A549 treated with Mapracorat at 1 μM for 4 hours (cell line): ENCODE data around the gene XPO5. TPM values are rescaled to one million over a fixed set of nuclear protein-coding genes. Genes with fewer than 3 reads are reported as not detected.

Experiments
- total RNA-seq: library from RNA; stranded (reverse); fragments of 200-300 nt; extraction: Qiagen RNA extraction; gene quantifications from 5 replicates; pipeline ENCODE4 v1.2.3, GENCODE V29; 2022

XPO5 gene
- total RNA-seq, result 25.5 to 28.9 TPM (median 28.4 TPM) in 5 replicates

DNA sequence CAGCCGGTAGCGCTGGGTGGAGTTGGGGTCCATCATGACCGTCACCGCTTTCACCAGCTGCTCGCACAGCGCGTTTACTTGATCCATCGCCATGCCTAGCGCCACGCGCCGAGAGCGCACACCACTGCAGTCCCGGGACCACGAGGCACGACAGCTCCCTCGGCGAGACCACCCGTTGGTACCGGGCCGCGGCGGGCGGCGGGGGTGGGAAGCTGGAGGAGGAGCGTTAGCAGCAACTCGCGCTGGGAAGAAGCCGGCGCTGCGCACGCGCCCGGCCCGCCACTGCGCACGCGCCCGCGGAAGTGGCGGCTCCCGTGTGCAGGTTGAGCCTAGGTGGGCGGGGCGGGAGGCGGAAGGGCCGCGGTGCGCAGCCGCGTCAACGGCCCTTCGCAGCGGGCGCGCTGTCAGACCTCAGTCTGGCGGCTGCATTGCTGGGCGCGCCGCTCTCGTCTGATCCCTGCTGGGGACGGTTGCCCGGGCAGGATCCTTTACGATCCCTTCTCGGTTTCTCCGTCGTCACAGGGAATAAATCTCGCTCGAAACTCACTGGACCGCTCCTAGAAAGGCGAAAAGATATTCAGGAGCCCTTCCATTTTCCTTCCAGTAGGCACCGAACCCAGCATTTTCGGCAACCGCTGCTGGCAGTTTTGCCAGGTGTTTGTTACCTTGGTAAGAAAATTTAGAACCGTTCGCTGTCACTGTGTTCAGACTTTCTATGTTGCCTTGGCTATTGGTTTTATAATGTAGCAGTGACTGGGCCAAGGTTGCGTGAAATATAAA lies at the start of gene XPO5, which contains the start of gene POLH:
XPO5 (minus strand) TSS at position 267 of the 780 bp plus-strand sequence; CDS start at position 93, 174 bp downstream.
POLH (plus strand) TSS at position 414 of the 780 bp plus-strand sequence. CDS start 6,135 bp downstream, outside the sequence.

DNA sequence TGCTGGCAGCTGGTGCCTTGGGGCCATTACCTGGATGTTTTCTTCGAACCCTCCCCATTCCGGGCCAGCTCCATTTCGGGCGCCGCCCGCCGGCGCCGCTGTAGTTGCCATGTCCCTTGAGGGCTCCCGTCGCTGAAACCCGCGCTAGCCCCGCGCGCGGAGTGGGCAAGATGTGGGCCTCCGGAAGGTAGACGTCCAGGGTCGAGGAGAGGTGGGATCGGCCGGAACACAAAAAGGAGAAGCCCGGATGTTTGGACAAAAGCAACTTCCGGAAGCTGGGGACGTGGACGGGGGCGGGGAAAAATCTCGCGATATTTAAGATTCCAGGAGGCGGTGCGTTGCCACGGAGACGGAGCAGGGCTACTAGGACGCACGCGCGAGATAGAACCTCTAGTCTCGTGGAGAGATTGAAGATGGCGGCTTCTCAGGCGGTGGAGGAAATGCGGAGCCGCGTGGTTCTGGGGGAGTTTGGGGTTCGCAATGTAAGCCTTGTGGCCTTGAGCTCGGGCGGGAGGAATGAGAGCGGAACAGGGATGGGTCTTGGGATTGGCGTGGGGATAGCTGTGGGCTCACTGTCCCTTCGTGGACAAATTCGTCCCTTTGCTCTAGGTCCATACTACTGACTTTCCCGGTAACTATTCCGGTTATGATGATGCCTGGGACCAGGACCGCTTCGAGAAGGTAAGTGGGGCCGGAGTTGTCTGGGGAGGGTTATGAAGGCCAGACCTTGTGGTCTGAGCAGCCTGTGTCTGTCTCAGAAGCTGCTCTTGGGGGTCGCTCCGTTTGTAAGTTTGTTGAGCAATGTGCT lies 58.9 kb downstream of the XPO5 start, which contains the start of the genes POLR1C and YIPF3:
POLR1C (plus strand) TSS at position 393 of the 808 bp plus-strand sequence; CDS start at position 414, 21 bp downstream.
YIPF3 (minus strand) TSS at position 230 of the 808 bp plus-strand sequence; CDS start at position 111, 119 bp downstream.

DNA sequence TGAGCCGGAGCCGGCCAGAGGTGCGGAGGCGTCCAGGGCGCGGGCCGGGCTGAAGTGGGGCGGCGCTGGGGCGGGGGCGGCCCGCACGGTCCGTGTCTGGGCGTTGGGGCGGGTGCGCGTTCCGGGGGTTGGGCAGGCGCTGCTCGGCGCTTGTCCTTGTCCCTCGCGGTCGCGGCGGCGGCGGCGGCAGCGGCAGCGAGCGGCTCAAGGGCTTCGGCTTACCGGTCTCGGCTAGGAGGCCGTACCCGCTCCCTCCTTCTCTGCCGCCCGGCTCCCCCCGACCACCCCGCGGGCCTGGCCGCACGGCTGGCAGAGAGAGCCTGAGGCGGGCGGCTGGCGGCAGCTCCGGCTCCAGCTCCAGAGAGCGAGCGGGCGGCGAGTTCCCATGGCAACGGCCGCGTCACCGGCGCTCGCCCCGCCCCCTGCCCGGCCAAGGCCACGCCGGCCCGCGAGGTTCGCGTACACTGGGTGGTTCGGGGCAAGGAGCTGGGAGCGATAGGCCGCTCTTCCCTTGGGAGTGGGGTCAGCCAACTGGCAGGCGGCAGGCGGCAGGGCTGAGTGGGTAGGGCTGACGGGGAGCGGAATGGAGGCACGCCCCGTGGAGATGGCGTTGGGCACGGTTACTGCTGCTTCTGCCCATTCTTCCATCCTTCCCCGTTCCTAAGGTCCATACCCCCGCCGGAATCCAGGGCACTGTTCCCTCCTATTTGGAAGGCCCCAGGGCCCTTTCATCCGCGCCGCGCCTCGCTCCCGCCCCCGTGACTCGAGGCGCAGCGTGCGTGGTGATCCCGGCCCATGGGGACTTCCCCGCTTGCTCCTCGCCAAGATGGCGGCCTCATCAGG lies 65.6 kb downstream of the XPO5 start, which contains the start of gene LRRC73:
LRRC73 (minus strand) TSS at position 363 of the 843 bp plus-strand sequence. CDS start 561 bp downstream, outside the sequence.

DNA sequence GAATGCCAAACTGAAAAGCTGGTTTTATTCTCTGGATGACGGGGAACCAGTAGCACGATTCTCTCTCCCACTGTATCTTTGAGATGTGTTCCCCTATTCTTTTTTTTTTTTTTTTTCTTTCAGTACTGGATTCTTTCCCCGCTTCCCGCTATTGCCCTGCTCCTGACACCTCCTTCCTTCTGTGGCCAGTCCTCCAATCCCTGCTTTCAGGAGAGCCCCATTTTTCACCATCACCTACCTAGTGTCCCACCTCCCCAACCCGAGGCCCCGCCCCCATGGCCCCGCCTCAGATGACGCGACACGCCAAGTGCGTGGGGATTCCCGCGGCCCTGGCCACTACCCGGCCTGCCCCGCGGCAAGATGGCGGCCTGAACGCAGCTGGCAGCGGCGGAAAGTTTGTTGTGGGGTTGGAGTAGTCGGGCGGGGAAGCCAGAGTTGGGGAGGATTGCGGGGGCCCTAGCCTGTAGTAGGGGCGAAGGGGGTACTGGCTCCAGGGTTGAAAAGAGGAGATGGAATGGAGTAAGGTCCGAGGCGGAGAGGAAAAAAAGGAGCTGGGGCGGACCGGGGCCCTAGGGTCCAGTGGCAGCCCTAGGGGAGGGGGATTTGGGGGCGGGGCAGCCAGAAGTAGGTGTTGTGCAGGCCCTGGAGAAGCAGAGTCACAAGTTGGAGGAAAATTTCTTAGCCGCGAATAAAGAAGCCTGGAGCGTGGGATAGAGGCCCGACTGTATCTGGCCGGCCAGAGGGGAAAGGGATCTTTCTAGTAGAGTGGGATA lies 98.4 kb downstream of the XPO5 start, which contains the start of gene TJAP1:
TJAP1 (plus strand) TSS at position 336 of the 773 bp plus-strand sequence. CDS start 21,432 bp downstream, outside the sequence.

Other genes with a start within 250 kb of the XPO5 start
- gene ZNF318, start 206.4 kb downstream of the XPO5 start, total RNA-seq, result 3.6 to 5.1 TPM (median 5.0 TPM) in 5 replicates
- gene ABCC10, start 148.5 kb downstream of the XPO5 start, total RNA-seq, result 5.7 to 12.4 TPM (median 8.5 TPM) in 5 replicates
- 4.5 to 7.5 TPM (median 7.1 TPM) in 5 replicates for gene DLK2, start 120.5 kb downstream of the XPO5 start, total RNA-seq
- 15.2 to 19.9 TPM (median 18.2 TPM) in 5 replicates for gene TJAP1, start 98.5 kb downstream of the XPO5 start, total RNA-seq
- gene LRRC73, start 65.7 kb downstream of the XPO5 start, total RNA-seq, result 0.46 to 1.3 TPM (median 1.1 TPM) in 5 replicates
- 63.3 to 71.4 TPM (median 66.2 TPM) in 5 replicates for gene YIPF3, start 59.1 kb downstream of the XPO5 start, total RNA-seq
- gene POLR1C, start 58.9 kb downstream of the XPO5 start, total RNA-seq, result 44.9 to 48.4 TPM (median 46.3 TPM) in 5 replicates
- gene POLH, start 147 bp upstream of the XPO5 start, total RNA-seq, result 6.8 to 10.3 TPM (median 8.3 TPM) in 5 replicates
- 15.0 to 21.1 TPM (median 16.7 TPM) in 5 replicates for gene GTPBP2, start 53.2 kb upstream of the XPO5 start, total RNA-seq
- gene MAD2L1BP, start 59.8 kb upstream of the XPO5 start, total RNA-seq, result 34.3 to 36.7 TPM (median 34.7 TPM) in 5 replicates
- gene RSPH9, start 69.0 kb upstream of the XPO5 start, total RNA-seq, result 0.20 to 0.34 TPM (median 0.24 TPM) in 5 replicates
- gene MRPS18A, start 111.8 kb upstream of the XPO5 start, total RNA-seq, result 45.6 to 50.1 TPM (median 47.0 TPM) in 5 replicates
- gene VEGFA, start 194.2 kb upstream of the XPO5 start, total RNA-seq, result 27.8 to 33.9 TPM (median 29.9 TPM) in 5 replicates